Measurements from ENCODE around the gene CIB4.

The CIB4 gene

DNA sequence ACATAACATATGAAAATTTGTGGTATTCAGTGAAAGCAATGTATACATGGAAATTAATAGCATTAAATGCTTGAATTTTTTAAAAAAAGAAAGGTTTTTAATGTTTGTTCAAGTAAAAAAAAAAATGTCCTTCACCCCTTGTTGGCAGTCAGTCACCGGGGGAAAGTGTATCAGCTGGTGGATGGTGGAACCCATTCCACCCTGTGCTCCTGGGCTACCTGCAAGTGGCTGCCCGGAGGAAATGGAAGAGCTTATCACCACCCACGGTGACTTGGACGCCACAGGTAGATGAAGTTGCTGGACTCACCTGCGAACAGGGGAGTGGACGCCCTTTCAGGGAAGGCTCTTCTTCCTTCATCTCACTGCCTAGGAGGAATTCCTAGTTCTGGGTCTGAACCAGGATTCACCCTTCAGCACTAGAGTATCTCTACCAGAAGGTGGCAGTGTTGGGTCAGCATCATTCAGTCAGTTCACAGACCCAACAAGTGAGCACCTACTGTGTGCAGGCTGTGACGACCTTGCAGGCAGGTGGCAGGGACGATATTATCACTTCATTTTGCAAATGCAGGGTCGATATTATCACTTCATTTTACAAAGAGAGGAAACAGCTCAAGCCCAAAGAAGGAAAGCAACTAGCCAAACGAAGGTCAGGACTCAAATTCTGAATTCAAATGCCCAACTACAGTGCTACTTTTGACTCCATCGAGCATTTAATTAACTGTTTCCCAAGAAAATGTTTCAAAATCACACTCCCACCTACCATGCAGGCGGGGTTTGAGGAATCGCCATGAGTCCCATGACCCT lies 35.8 kb downstream of the CIB4 start:
- no peak for DNase-seq

DNA sequence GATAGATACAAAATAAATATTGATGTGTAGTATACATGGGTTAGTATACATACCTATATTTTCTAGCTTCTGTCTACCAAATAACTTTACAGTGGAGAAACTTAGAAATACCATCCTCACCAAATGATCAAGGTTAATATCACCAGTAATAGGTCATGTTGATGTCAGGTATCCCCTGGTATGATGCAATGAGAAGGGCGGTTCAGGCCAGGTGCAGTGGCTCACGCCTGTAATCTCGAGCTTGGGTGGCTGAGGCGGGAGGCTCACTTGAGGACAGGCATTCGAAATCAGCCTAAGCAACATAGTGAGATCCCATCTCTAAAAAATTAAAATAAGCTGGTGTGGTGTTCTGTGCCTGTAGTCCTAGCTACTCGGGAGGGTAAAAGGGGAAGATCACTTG lies 38.6 kb downstream of the CIB4 start:
- no peak for DNase-seq

DNA sequence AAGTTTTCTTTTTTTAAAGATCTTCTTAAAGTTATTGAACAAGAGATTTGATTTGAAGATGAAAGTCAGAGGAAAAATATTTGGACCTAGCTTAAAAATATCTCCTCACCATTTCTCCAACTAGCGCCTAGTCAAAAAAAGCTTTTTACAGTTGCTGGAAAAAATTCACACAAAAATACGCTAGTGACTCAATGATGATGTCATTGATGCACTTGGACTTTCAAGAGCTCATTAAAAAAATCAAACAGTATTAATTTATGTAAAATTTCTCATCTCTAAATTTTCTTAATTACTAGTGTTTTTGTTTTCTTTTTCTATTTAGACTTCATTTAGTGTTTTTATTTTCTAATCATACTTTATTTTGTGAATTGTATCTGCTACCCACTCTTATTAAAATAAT lies 41.8 kb downstream of the CIB4 start:
- DNase-seq: no peak

DNA sequence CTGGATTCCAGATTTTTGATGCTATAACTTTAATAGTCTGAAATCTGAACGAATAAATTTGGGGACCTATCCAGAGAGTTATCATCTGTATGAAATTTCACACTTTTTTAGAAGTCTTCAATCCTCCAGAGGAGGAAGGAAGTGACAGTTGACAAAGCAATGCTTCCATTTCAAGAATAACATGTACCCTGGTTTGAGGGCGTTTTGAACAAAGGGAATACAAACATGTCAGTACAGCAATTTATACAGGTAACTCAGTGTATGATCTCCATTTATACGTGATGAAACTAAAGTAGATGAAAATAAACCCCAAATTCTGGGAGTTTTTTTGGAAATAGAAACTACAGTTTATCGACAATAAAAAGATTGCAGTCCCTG lies 42.2 kb downstream of the CIB4 start:
- DNase-seq: no peak

DNA sequence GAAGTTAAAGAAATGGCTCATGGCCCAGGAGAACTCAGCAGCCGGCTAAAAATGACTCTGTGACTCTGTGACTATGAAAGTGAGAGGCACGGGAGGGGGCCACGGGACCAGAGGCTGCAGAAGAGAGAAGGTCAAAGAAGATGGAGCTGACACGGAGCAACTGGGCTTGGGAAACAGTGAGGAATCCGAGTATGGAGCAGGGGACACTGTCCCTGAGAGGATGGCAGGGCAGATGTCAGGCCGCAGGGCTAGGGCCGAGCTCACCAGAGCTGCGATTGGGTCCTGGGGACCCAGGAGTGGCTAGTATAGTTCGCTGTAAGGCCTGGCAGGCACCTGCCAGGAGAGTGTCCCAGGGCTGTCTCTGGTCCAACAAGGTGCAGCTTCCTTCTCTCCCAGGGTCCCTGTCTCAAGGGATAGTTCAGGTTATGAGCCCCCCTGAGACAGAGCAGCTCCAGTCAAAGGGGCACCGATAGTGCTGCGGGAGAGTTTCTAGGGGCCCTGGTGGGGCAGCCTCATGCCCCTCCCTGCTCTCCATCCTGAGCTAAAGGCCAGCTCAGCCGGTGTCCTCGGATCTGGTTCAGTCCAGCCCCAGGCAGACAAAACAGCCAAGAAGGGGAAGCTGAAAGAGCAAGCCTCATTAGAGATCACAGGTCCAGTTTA lies 42.7 kb downstream of the CIB4 start:
- DNase-seq: no peak

DNA sequence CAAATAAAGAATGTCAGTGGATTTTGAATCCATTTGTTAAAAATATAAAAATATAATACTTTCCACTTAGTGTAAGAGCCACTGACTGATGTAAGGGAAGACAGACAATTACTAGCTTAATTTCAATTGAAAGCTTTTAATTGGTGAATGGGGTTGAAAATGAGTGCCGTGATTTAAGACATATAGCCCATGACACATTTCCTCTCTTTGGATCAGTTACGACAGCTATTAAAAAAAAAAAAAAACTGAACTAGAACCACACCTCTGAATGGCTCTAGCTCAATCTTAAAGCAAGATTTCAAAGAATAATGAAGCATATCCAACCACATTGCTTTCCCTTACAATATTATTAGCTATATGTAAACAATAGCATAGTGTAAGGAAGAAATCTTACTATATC lies 44.0 kb downstream of the CIB4 start:
- DNase-seq: no peak

DNA sequence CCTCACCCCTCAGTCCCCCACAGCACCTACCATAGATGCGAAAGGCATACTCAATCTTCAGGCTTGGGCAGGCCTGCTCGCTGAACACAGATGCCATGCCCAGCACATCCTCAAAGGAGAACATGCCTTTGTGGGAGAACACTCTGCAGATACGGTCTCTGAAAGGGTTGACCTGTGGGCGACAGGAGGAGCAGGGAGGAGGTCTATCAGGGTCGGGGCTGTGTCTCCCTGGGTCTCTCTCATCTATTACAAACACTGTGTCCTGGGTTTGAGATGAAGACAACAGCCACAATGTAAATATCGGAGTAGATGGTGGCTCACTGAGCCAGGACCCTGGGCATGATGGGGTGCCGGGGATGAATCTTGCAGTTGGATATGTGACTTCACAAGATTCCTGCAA lies 46.0 kb downstream of the CIB4 start:
- no peak for DNase-seq

DNA sequence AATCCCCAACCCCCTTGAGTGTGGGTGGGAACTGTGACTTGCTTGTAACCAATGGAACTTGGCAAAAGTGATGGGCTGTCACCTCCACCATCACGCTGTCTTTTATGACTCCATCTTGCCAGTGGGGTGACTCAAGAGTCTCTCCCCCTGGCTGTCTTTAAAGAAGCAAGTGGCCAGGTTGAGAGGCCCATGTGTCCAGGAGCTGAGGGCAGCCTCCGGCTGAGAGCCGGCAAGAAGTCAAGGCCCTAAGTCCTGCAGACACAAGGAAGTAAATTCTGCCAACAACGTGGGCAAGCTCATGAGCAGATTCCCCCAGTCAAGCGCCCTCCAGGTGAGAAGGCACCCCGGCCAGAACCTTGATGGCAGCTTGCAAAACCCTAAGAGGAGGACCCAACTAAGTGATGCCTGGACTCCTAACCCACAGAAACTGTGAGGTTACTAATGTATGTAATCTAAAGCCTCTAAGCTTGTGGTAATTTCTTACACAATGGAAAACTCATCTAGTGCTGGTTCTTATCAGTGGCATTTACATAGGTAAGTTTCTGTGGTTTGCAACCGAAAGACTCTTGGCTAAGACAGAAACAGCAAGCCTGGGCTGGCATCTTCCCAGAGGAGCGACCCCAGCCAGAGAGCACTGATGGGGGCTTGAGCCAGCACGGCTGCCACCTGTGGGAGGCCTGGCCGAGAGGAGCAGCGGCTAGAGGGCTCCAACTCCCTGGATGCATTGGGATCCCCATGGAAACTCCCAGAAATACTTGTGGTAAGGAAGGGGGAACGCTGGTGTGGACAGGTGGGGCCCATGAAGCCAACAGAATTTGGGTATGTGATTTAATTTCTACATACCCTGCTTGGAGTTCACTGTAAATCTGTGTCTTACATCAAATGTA lies 49.3 kb downstream of the CIB4 start:
- no peak for DNase-seq

DNA sequence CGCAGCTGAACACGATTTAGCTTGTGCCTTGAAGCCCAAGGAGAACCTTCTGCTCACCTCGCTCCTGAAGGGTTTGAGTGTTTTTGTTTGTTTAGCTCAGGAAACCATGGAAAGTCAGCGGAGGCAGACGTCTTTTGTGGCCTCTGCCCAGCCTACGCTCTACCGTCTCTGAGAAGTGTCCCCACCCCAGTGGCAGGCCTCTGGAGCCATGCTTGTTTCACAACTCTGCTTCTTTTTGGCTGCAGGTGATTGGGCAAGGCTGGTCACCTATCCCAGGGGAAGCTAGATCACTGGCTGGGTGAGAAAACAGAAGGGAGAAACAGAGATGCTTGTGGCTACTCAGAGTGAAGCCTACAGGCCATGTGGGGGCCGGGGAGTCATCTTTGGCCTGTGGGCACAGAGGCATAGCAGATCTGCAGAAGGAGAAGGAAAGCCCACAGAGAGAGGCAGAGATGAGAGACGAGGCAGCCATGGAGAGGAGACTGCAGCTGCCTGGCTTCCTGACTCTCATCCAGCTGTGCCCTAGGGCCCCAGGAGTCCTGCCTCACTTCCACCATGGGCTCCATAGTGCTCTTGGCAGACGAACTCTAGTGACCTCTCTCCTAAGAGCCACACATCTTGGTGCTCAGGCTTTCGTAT lies 50.1 kb downstream of the CIB4 start:
- DNase-seq: no peak

DNA sequence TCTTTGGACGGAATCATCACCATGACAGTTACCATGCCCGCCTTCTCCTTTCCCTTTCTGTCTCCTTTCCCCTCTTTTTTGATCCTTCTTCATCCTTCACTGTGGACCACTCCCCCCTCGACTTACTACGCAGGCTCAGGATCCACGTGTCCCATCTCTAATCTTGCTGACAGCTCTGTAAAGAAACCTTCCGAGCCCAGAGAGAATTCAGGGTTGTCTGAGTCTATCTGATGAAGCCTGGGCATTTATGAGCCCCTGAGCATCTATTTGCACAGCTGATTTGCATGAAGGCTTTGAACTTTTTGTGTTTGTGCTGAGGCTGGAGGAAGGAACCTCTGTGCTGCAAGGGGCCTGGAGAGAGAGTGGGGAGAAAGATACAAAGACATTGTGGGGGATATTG lies 50.7 kb downstream of the CIB4 start:
- no peak for DNase-seq

DNA sequence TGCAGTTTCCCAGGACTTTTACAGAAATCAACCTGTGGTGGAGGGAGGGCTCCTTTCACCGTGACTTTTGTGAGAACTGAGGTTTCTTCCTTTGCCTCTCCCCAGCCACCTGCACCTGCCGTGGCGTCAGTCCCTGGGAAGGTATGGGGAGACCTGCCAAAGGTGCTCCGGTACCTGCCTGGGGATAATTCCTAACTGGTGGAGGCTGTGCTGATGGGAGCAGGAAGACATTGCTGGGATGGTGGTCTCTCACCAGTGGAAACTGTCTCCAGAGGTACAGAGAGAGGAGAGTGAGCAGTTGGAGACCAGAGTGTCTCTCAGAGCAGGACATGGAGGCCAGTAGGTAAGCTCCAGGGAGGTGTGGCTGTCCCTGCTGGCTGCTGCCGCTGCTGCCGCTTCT lies 52.6 kb downstream of the CIB4 start:
- DNase-seq: no peak

DNA sequence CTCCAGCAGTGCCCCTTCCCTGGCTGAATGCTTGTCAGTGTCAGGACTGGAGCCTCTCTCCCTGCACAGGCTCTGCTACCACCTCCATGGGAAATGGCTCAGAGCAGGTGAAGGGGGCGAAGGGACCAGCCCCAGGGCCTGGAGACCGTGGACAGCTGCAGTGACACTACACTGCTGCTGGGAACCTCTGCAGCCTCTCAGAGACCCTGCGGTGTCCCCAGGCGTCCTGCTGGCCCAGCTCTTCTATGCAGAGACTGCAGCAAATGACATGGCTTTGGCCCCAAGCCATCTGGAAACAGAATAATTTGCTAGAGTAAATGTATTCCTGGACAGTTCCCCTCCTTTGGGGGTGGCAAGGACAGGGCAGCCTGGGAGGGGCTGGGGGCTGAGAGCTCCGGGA lies 53.2 kb downstream of the CIB4 start:
- DNase-seq: no peak

DNA sequence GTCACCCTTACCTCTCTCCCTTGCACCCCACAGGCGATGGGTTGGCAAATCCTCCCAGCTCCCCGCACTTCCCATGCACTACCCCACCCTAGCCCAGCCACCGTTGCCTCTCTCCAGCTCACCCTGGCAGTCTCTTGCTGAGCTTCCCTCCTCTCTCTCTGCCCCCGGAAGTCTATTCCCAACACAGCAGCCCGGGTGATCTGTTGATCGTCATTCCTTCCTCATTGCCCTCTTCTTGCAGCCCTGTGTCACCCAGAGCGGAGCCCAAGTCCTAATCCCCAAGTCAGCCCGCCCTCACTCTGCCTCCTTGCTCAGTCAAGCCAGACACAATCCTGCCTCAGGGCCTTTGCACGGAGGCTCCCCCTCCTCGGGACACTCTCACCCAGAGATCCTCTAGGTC lies 55.2 kb downstream of the CIB4 start:
- no peak for DNase-seq

DNA sequence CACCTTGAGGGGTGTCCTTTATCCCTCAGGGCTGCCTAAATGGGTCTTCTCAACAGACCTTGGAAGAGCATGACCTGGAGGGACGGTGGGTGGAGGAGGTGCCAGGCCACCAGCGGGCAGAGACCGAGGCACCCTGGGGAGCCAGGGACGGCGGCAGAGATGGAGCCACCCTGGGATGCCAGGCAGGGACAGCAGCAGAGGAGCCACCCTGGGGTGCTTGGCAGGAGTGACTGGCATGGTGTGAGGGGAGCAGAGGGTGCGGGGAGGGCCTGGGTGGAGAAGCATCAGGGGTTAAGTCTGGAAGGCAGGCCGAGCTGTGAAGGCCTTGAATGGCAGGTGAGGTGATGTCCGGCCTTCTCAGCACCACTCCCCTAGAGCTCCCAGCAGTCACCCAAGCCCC lies 56.1 kb downstream of the CIB4 start:
- DNase-seq: no peak

DNA sequence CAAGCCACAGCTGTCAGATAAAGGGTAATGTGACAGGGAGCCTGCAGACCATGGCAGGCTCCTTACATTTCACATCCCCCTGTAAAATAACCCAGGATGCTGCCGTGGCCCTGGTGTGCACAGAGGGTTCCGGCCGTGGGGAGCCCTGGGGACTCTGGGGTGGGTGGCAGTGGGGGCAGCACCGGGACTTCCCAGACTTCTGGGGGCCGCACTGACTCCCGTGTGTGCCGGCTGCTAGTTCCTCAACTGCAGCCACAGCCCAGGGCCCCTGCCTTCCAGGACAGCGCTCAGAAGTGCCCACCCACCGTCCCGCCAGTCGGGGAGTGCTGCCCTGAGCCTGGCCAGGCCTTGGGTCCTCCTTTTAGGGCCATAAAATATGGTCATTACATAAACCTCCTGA lies 56.5 kb downstream of the CIB4 start:
- no peak for DNase-seq

DNA sequence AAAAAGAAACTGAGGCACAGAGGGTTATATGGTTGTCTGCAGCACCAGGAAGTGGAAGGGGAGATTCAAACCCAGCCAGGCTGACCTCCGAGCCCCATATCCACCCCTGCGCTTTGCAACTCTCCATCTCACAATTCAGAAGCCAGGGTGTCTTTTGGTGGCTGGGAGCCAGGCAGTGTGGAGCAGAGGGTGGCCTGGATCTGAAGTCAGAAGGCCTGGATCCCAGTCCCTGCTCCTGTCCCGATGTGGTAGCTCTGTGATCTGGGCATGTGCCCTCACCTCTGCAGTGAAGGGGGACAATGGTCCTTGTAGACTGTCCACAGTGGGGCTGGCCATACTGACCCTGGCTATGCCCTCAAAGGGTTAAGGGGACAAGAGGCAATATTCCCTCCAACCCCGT lies 57.0 kb downstream of the CIB4 start:
- DNase-seq: no peak

DNA sequence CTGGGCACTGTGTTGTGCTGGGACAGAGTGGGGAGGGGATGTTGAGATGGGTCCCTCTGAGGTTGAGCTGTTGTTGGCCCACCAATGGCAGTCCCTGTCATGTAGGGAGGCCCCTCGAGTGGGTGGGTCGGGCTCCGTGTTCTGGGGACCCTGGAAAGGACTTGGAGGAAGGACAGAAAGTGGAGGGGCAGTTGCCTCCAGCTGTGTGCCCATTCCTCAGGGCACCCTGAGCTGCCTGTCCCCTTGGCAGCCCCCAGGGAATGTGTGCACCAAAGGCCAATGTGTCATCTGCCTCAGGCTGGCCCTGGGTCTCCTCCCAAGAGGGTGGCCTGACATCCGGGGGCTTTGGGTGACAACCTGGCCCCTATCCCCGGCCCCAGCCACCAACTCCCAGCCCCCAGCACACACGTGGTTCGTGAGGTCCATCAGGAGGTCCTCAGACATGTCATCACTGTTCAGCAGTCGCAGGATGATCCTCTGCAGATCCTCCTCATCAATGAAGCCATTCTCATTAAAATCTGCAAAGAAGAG lies 57.7 kb downstream of the CIB4 start:
- no peak for DNase-seq

DNA sequence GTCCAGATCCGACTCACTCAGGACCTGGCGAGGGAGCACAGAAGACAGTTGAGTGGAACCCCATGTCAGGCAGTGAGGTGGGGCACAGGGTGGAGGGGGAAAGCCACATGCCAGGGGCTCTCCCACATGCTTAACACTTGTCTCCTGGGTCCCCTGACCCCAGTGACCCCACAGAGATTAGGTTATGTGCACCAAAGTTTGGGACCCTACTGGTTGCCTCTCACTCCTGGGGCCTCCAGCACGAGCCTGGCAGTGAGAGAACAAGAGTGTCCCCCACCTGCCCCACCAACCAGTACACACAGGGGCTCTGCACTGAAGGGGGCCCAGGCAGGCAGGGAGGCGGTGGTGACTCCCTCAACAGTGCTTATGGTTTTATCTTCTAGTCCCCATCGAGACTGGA lies 58.3 kb downstream of the CIB4 start:
- DNase-seq: no peak

DNA sequence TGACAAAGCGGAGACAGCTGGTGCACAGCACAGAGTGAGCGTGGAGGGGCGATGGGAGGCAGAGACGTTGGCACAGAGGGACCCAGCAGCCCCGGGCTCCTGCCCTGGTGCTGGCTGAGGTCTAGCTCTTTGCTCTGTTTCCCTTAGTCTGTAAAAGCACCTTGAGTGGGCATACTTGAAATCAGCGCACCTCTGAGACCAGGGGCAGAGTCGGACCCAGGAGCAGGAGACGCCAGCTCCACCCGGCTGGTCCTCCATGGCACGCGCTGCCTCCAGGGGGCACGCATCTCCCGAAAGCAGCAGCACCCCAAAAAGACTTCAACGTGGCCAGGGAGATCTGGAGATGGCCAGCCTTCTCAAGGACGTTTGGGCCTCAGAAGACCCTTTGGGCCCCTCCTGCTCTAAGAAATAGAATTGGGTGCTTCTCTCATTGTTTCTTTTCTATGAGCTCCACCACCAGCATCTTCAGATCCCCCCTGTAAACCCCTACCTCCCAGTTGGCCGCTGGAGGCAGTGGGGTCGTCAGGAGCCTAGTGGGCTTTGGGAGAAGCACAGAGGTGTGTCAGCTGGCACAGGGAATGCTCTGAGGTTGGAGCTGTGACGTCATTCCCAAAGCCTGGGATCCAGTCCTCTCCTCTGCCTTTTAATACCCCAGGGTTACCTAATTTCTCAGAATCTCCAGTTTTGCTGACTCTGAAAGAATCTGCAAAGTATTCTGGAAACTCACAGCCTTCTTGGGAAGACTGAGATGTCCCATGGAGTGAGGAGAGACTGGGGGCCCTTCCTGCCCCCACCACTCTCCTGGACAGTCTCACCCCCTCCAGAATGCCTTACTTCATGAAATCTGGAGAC lies 58.9 kb downstream of the CIB4 start:
- DNase-seq: no peak

DNA sequence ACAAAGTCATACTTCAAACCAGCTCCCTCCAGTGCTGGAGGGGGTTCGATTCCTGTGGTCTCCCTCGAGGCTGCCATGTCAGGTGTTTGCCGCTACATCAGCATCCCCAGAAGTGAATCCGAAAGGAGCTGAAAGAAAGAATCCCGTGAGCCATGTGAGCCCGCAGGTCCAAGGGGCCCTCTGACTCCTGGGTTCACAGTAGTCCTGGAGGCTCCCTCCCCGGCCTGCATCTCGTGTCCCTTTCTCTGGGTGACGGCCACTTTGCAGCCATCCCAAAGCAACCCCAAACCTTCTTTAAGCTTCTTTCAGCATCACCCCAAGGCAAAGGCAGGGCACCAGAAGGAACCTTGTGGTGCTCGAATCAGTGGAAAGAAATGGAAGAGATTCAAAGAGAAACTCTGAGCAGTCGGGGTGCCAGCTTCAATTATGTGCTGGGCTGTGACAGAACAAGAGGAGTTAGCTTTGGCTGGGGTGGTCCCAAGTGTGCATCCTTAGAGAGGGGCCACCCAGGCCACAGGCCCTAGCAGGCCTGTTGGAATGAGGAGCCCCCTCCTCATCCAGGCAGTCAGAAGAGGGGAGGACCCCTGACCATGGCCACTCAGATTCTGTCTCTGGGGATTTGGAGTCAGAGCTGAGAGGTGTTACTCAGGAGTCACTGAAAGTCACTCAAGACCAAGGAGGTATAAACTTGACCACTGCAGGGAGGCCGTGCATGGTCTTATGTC lies 59.7 kb downstream of the CIB4 start:
- no peak for DNase-seq

DNA sequence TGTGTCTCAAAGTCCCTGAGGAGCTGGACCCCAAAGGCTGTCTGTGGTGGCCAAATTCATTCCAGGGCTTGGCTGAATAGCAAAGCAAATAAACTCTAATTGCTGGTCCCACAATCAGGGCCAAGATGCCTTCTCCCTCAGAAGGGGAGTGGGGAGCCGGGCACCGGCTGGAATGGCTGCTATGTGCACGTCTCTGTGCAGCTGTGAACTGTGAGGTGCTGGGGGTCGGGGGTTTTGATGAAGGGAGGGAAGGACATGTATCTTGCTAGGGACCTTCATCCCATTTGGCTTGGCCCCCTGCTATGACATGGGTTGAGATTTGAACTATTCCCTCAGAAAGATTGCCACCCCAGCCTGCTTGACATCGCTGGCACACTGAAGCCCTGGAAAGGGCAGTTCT lies 60.4 kb downstream of the CIB4 start:
- no peak for DNase-seq
